GM23338 (cell line): ENCODE measurements around the gene NELFCD. TPM values are rescaled to one million over a fixed set of nuclear protein-coding genes. Genes with fewer than 3 reads are reported as not detected.

Experiments used
- ATAC-seq: fragments of 200-7000 bp; cut with Tn5 transposase; 3 replicates; pipeline ENCODE4 v1.9.1; 2020
- DNase-seq: peaks from one replicate; pipeline ENCODE4 v3.0.0-alpha.2; 2015; ENCODE audit warnings: low spot score
- H2AFZ ChIP-seq: fragments of 200-600 bp; sonication (generic); 2 replicates; pipeline ENCODE4 v1.8.0; 2016; ENCODE audit warnings: antibody characterized with exemption, mild to moderate bottlenecking, moderate library complexity
- H3F3A ChIP-seq: fragments of 200-600 bp; sonication (generic); replicated peaks from 2 replicates; pipeline ENCODE4 v1.8.0; 2017; ENCODE audit warnings: antibody characterized with exemption, mixed run types, low read depth
- H3K27ac ChIP-seq: fragments of 200-600 bp; sonication (generic); 2 replicates; pipeline ENCODE4 v1.6.1; 2016; ENCODE audit warnings: low read depth
- H3K27me3 ChIP-seq: fragments of 200-600 bp; sonication (generic); 2 replicates; pipeline ENCODE4 v1.8.0; 2016; ENCODE audit warnings: mild to moderate bottlenecking, mixed run types, moderate library complexity; ENCODE audit not compliant: insufficient read depth
- H3K36me3 ChIP-seq: fragments of 200-600 bp; sonication (generic); 2 replicates; pipeline ENCODE4 v1.8.0; 2016; ENCODE audit warnings: mild to moderate bottlenecking; ENCODE audit not compliant: insufficient read depth
- H3K4me1 ChIP-seq: fragments of 200-600 bp; sonication (generic); 2 replicates; pipeline ENCODE4 v1.8.0; 2016; ENCODE audit warnings: mild to moderate bottlenecking, moderate library complexity; ENCODE audit not compliant: insufficient read depth
- H3K4me2 ChIP-seq: fragments of 200-600 bp; sonication (generic); 2 replicates; pipeline ENCODE4 v1.7.1; 2017; ENCODE audit warnings: mixed run types
- H3K4me3 ChIP-seq: fragments of 200-600 bp; sonication (generic); 2 replicates; pipeline ENCODE4 v1.6.1; 2016; ENCODE audit warnings: mixed run types
- H3K79me2 ChIP-seq: fragments of 200-600 bp; sonication (generic); replicated peaks from 2 replicates; pipeline ENCODE4 v1.8.0; 2017; ENCODE audit warnings: mild to moderate bottlenecking; ENCODE audit not compliant: insufficient read depth
- H3K9me2 ChIP-seq: fragments of 200-600 bp; sonication (generic); 2 replicates; pipeline ENCODE4 v1.8.0; 2017; ENCODE audit not compliant: insufficient read depth
- H4K20me1 ChIP-seq: fragments of 200-600 bp; sonication (generic); replicated peaks from 2 replicates; pipeline ENCODE4 v1.8.0; 2017; ENCODE audit warnings: mild to moderate bottlenecking; ENCODE audit not compliant: insufficient read depth
- H3K27ac Mint-ChIP-seq: 2 replicates; pipeline ENCODE4 v1.8.0; 2020; ENCODE audit warnings: inconsistent platforms, mild to moderate bottlenecking, moderate library complexity, mixed read lengths
- H3K27me3 Mint-ChIP-seq: 3 replicates; pipeline ENCODE4 v1.8.0; 2022; ENCODE audit warnings: low read depth, mild to moderate bottlenecking, moderate library complexity, mixed read lengths, inconsistent platforms; ENCODE audit not compliant: insufficient read depth, poor library complexity
- H3K36me3 Mint-ChIP-seq: 3 replicates; pipeline ENCODE4 v1.8.0; 2021; ENCODE audit warnings: low read depth, mild to moderate bottlenecking, inconsistent platforms, moderate library complexity, mixed read lengths
- H3K4me1 Mint-ChIP-seq: 3 replicates; pipeline ENCODE4 v1.8.0; 2020; ENCODE audit warnings: mild to moderate bottlenecking, inconsistent platforms, mixed read lengths
- H3K4me3 Mint-ChIP-seq: 3 replicates; pipeline ENCODE4 v1.8.0; 2021; ENCODE audit warnings: moderate library complexity, mild to moderate bottlenecking, inconsistent platforms, mixed read lengths
- H3K9me3 Mint-ChIP-seq: 3 replicates; pipeline ENCODE4 v1.8.0; 2020; ENCODE audit warnings: moderate library complexity, mild to moderate bottlenecking, inconsistent platforms, mixed read lengths
- CREB1 ChIP-seq: fragments of 250-450 bp; sonication (Bioruptor Pico); IDR thresholded peaks from 2 replicates; pipeline ENCODE4 v1.5.0; 2020; ENCODE audit warnings: low read depth, mild to moderate bottlenecking, moderate library complexity
- EZH2 ChIP-seq: fragments of 200-600 bp; sonication (generic); IDR thresholded peaks from one replicate; pipeline ENCODE4 v1.8.0; 2017; ENCODE audit warnings: antibody characterized with exemption, mild to moderate bottlenecking, low read depth; ENCODE audit not compliant: unreplicated experiment
- EZH2phosphoT487 ChIP-seq: fragments of 200-600 bp; sonication (generic); IDR thresholded peaks from one replicate; pipeline ENCODE4 v1.8.1; 2018; ENCODE audit warnings: antibody characterized with exemption; ENCODE audit not compliant: unreplicated experiment
- JUNB ChIP-seq: IDR thresholded peaks from one replicate; pipeline ENCODE4 v1.6.1; 2016; ENCODE audit warnings: antibody characterized with exemption; ENCODE audit not compliant: unreplicated experiment
- NANOG ChIP-seq: IDR thresholded peaks from 2 replicates; pipeline ENCODE4 v1.6.1; 2016; ENCODE audit warnings: antibody characterized with exemption, borderline replicate concordance
- POLR2AphosphoS5 ChIP-seq: IDR thresholded peaks from 2 replicates; pipeline ENCODE4 v1.6.1; 2016; ENCODE audit warnings: antibody characterized with exemption, low read depth
- STAT1 ChIP-seq: IDR thresholded peaks from one replicate; pipeline ENCODE4 v1.6.1; 2016; ENCODE audit warnings: antibody characterized with exemption; ENCODE audit not compliant: unreplicated experiment
- ZNF114 ChIP-seq: fragments of 250-450 bp; sonication (Bioruptor Pico); IDR thresholded peaks from 2 replicates; pipeline ENCODE4 v1.5.0; 2020; ENCODE audit warnings: mild to moderate bottlenecking, moderate library complexity
- ZNF331 ChIP-seq: fragments of 250-450 bp; sonication (Bioruptor Pico); IDR thresholded peaks from 2 replicates; pipeline ENCODE4 v1.5.0; 2020; ENCODE audit warnings: low read depth, mild to moderate bottlenecking, moderate library complexity
- polyA plus RNA-seq: library from polyadenylated mRNA; unstranded; fragments of >200 nt; fragmentation: Nextera tagmentation; extraction: Ambion mirVana; gene quantifications from 2 replicates; pipeline ENCODE4 v1.2.1, GENCODE V29; 2016
- total RNA-seq: library from RNA; depleted of rRNA; stranded (reverse); fragments of >200 nt; shearing (Covaris generic); gene quantifications from 2 replicates; pipeline ENCODE4 v1.2.3, GENCODE V29; 2014
- TF ChIP-seq, protein P1 (sequence below): fragments of 250-450 bp; sonication (Bioruptor Pico); IDR thresholded peaks from 2 replicates; pipeline ENCODE4 v1.5.0; 2020; ENCODE audit warnings: mild to moderate bottlenecking, moderate library complexity
- TF ChIP-seq, protein P2 (sequence below): IDR thresholded peaks from 2 replicates; pipeline ENCODE4 v1.6.1; 2016; ENCODE audit warnings: antibody characterized with exemption
- TF ChIP-seq, protein P3 (sequence below): IDR thresholded peaks from one replicate; pipeline ENCODE4 v1.6.1; 2018; ENCODE audit warnings: antibody characterized with exemption; ENCODE audit not compliant: unreplicated experiment
- TF ChIP-seq, protein P4 (sequence below), 2 experiments: fragments of 200-600 bp in 1 of 2; sonication (generic) in 1 of 2; conservative IDR thresholded peaks; 2 replicates each; pipeline versions ENCODE4 v1.5.1 to v1.6.1; 2016 to 2017; ENCODE audit warnings: antibody characterized with exemption in 2 of 2, low read depth in 2 of 2, mild to moderate bottlenecking in 2 of 2, moderate library complexity in 1 of 2

Gene NELFCD
- total and polyA plus RNA-seq, 2 experiments from 2014 or later: 52.9 to 75.8 TPM

DNA sequence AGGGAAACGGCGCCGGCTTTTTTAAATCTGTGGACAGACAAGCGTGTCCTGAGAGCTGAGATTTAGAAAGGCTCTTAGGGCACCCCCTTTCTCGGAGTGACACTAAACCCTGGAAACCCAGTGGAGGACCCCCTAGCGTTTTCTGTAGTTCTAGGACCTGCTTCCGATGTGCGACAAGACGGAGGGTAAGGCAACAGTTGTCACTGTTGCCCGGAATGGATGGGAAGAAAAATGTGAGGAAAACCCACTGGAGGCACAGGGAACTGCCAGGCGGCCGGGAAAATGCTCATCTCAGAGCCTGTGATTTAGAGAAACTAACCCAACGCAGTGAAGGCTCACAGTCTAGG lies 51.6 kb downstream of the NELFCD start:
- Histone ChIP-seq H3K4me1 (peaks cover 19% of the 10 kb centered on the region), H2AFZ (peak overlapping the region; percentile 5; the same call in 1 of the 2 replicates), H3K79me2 (peaks cover 45% of the 10 kb centered on the region), H3K27ac (peak overlapping the region; percentile 46; the same call in 1 of the 2 replicates), H3K4me2 (peak overlapping the region; percentile 72), H4K20me1 (peaks cover 35% of the 10 kb centered on the region), H3F3A (0 out of 2 replicates have a peak, but pooled peaks cover 3% of the 10 kb centered on the region), H3K4me3 (peak overlapping the region; percentile 90), H3K36me3 (peaks cover 51% of the 10 kb centered on the region), H3K9me2 (no peaks in the 10 kb centered on the region), H3K27me3 (0 out of 2 replicates have a peak, but pooled peaks cover 4% of the 10 kb centered on the region)
- peaks cover 74% of the 10 kb centered on the region for H3K36me3 Mint-ChIP-seq
- H3K27ac Mint-ChIP-seq: peak overlapping the region; percentile 82
- DNase-seq: no peak
- peak; percentile 68 for ATAC-seq
- H3K4me1 Mint-ChIP-seq: peaks cover 13% of the 10 kb centered on the region; the same call in 2 of the 3 replicates
- peak overlapping the region; percentile 93 for H3K4me3 Mint-ChIP-seq
- H3K9me3 Mint-ChIP-seq: no peaks in the 10 kb centered on the region
- TF ChIP-seq, protein P1, sequence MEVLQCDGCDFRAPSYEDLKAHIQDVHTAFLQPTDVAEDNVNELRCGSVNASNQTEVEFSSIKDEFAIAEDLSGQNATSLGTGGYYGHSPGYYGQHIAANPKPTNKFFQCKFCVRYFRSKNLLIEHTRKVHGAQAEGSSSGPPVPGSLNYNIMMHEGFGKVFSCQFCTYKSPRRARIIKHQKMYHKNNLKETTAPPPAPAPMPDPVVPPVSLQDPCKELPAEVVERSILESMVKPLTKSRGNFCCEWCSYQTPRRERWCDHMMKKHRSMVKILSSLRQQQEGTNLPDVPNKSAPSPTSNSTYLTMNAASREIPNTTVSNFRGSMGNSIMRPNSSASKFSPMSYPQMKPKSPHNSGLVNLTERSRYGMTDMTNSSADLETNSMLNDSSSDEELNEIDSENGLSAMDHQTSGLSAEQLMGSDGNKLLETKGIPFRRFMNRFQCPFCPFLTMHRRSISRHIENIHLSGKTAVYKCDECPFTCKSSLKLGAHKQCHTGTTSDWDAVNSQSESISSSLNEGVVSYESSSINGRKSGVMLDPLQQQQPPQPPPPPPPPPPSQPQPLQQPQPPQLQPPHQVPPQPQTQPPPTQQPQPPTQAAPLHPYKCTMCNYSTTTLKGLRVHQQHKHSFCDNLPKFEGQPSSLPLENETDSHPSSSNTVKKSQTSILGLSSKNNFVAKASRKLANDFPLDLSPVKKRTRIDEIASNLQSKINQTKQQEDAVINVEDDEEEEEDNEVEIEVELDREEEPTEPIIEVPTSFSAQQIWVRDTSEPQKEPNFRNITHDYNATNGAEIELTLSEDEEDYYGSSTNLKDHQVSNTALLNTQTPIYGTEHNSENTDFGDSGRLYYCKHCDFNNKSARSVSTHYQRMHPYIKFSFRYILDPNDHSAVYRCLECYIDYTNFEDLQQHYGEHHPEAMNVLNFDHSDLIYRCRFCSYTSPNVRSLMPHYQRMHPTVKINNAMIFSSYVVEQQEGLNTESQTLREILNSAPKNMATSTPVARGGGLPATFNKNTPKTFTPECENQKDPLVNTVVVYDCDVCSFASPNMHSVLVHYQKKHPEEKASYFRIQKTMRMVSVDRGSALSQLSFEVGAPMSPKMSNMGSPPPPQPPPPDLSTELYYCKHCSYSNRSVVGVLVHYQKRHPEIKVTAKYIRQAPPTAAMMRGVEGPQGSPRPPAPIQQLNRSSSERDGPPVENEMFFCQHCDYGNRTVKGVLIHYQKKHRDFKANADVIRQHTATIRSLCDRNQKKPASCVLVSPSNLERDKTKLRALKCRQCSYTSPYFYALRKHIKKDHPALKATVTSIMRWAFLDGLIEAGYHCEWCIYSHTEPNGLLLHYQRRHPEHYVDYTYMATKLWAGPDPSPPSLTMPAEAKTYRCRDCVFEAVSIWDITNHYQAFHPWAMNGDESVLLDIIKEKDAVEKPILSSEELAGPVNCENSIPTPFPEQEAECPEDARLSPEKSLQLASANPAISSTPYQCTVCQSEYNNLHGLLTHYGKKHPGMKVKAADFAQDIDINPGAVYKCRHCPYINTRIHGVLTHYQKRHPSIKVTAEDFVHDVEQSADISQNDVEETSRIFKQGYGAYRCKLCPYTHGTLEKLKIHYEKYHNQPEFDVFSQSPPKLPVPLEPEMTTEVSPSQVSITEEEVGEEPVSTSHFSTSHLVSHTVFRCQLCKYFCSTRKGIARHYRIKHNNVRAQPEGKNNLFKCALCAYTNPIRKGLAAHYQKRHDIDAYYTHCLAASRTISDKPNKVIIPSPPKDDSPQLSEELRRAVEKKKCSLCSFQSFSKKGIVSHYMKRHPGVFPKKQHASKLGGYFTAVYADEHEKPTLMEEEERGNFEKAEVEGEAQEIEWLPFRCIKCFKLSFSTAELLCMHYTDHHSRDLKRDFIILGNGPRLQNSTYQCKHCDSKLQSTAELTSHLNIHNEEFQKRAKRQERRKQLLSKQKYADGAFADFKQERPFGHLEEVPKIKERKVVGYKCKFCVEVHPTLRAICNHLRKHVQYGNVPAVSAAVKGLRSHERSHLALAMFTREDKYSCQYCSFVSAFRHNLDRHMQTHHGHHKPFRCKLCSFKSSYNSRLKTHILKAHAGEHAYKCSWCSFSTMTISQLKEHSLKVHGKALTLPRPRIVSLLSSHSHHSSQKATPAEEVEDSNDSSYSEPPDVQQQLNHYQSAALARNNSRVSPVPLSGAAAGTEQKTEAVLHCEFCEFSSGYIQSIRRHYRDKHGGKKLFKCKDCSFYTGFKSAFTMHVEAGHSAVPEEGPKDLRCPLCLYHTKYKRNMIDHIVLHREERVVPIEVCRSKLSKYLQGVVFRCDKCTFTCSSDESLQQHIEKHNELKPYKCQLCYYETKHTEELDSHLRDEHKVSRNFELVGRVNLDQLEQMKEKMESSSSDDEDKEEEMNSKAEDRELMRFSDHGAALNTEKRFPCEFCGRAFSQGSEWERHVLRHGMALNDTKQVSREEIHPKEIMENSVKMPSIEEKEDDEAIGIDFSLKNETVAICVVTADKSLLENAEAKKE (CRISPR knock-in tag): no peak
- TF ChIP-seq, protein P2, sequence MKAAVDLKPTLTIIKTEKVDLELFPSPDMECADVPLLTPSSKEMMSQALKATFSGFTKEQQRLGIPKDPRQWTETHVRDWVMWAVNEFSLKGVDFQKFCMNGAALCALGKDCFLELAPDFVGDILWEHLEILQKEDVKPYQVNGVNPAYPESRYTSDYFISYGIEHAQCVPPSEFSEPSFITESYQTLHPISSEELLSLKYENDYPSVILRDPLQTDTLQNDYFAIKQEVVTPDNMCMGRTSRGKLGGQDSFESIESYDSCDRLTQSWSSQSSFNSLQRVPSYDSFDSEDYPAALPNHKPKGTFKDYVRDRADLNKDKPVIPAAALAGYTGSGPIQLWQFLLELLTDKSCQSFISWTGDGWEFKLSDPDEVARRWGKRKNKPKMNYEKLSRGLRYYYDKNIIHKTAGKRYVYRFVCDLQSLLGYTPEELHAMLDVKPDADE: no peak
- TF ChIP-seq, protein P3, sequence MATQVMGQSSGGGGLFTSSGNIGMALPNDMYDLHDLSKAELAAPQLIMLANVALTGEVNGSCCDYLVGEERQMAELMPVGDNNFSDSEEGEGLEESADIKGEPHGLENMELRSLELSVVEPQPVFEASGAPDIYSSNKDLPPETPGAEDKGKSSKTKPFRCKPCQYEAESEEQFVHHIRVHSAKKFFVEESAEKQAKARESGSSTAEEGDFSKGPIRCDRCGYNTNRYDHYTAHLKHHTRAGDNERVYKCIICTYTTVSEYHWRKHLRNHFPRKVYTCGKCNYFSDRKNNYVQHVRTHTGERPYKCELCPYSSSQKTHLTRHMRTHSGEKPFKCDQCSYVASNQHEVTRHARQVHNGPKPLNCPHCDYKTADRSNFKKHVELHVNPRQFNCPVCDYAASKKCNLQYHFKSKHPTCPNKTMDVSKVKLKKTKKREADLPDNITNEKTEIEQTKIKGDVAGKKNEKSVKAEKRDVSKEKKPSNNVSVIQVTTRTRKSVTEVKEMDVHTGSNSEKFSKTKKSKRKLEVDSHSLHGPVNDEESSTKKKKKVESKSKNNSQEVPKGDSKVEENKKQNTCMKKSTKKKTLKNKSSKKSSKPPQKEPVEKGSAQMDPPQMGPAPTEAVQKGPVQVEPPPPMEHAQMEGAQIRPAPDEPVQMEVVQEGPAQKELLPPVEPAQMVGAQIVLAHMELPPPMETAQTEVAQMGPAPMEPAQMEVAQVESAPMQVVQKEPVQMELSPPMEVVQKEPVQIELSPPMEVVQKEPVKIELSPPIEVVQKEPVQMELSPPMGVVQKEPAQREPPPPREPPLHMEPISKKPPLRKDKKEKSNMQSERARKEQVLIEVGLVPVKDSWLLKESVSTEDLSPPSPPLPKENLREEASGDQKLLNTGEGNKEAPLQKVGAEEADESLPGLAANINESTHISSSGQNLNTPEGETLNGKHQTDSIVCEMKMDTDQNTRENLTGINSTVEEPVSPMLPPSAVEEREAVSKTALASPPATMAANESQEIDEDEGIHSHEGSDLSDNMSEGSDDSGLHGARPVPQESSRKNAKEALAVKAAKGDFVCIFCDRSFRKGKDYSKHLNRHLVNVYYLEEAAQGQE: no peak
- TF ChIP-seq CREB1: no peak
- TF ChIP-seq EZH2phosphoT487: no peak
- no peak for TF ChIP-seq POLR2AphosphoS5
- no peak for TF ChIP-seq JUNB
- no peak for TF ChIP-seq NANOG
- TF ChIP-seq ZNF114 (CRISPR knock-in tag): no peak
- TF ChIP-seq ZNF331: no peak
- TF ChIP-seq, protein P4, sequence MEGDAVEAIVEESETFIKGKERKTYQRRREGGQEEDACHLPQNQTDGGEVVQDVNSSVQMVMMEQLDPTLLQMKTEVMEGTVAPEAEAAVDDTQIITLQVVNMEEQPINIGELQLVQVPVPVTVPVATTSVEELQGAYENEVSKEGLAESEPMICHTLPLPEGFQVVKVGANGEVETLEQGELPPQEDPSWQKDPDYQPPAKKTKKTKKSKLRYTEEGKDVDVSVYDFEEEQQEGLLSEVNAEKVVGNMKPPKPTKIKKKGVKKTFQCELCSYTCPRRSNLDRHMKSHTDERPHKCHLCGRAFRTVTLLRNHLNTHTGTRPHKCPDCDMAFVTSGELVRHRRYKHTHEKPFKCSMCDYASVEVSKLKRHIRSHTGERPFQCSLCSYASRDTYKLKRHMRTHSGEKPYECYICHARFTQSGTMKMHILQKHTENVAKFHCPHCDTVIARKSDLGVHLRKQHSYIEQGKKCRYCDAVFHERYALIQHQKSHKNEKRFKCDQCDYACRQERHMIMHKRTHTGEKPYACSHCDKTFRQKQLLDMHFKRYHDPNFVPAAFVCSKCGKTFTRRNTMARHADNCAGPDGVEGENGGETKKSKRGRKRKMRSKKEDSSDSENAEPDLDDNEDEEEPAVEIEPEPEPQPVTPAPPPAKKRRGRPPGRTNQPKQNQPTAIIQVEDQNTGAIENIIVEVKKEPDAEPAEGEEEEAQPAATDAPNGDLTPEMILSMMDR (conservative IDR thresholded peaks at IDR 0.05; ENCODE audit: low read depth in 2 of 2): no peak
- no peak for TF ChIP-seq EZH2
- no peak for TF ChIP-seq STAT1
- H3K27me3 Mint-ChIP-seq: peaks cover 16% of the 10 kb centered on the region
